H1 (cell line): ENCODE measurements around the gene GMNN. TPM values are rescaled to one million over a fixed set of nuclear protein-coding genes. Genes with fewer than 3 reads are reported as not detected.

Experiments
- POU5F1 ChIP-seq: IDR thresholded peaks from 2 replicates; pipeline ENCODE4 v1.6.1; 2011; ENCODE audit warnings: low read depth, mild to moderate bottlenecking, low read length, moderate library complexity
- polyA plus RNA-seq, 7 experiments: library from polyadenylated mRNA; depleted of rRNA in 3 of 7; stranded (reverse) in 5 of 7; unstranded in 2 of 7; fragments of >200 nt in 5 of 7; fragments of 200-250 nt in 2 of 7; gene quantifications; 1 replicate in 5 of 7; 2 replicates in 1 of 7; 4 replicates in 1 of 7; pipeline versions ENCODE4 v1.2.1 to v1.2.3, GENCODE V29; 2011 to 2013; ENCODE audit warnings: missing spikeins in 2 of 7, mixed read lengths in 2 of 7
- total RNA-seq: library from RNA; stranded (reverse); fragmentation: NEBNext Ultra II Directional; extraction: Animal tissue kit (Norgen Biotek cat#: 25700); gene quantifications from 2 replicates; pipeline ENCODE4 v1.2.1, GENCODE V29; 2021

The GMNN gene
- total and polyA plus RNA-seq, 2 of the 8 experiments (the other 6 are each of a cell fraction or from before 2014, with no cell fraction given) = 65.9 to 101 TPM

DNA sequence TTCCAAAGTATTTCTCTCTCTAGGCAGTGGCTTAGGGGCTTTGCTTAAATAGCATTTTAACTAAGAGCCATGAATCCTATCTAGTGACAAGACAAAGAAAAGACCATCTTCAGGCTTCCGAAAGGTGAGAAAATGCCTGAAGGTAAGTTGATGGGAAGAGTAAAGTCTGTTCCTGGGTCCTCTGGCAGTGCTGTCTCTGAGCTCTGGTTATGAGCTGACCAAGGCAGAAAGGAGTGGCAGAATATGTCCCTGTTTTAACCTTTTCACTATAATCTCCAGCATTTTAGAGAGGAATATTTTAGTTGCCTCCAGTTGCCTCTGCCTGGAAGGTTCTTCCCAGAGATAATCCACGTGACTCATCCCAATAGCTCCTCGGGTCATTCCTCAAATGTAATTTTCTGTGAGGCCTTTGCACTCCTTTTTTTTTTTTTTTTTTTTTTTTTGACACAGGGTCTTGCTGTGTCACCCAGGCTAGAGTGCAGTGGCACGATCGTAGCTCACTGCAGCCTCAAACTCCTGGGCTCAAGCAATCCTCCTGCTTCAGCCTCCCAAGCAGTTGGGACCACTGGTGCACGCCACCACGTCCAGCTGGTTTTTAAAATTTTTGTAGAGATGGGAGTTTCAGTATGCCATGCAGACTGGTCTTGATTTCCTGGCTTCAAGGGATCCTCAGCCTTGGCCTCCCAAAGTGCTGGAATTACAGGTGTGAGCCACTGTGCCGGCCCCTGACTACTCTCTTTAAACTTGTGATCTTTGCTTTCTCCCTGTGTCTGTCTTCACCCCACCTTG, 27.7 kb downstream of the GMNN start (continued):
- TF ChIP-seq POU5F1 = no peak
